GM21423 (cell line): ENCODE results near the gene CYTL1.
"Not testable (repeated sequence)": the region's sequence is repeated elsewhere in the genome, so short reads cannot be mapped to it uniquely, and the experiment has no call there.

ENCODE experiments used
- ATAC-seq: cut with Tn5 transposase; IDR thresholded peaks from one replicate; pipeline ENCODE4 v1.9.1; 2021; ENCODE audit warnings: mild to moderate bottlenecking, moderate library complexity; ENCODE audit not compliant: unreplicated experiment

CYTL1 gene

GRCh38 chr4:5034206-5034605 is 14.9 kb upstream of the CYTL1 start:
- no peak for ATAC-seq

DNA sequence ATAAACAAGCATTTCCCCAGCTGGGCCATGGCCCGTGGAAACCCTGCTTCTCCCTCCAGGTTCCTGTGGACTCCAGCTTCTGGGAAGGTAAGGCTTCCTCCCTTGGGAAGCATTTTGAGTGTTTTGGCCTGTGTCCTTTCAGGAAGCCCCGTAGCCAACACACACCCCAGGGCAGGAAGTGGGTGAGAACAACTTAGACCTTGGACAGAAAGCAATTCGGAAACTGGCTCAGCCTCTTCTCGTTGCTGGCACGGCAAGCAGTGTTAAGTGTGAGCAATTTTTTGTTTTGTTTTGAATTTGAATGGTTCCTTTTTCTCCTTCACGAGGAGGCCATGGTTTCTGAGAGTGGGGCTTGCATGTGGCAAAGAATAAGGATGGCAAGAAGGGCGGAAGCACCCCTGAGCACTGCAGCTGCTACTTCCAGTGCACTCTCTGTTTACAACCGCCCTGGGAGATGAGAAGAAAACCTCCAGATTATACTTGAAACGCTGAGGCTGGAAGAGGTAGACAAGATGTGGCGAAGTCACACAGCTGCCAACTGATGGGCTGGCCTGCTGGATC is 14.1 kb upstream of the CYTL1 start:
- peak; percentile 60 for ATAC-seq

GRCh38 chr4:5032813-5033212 is 13.6 kb upstream of the CYTL1 start:
- no peak for ATAC-seq

DNA sequence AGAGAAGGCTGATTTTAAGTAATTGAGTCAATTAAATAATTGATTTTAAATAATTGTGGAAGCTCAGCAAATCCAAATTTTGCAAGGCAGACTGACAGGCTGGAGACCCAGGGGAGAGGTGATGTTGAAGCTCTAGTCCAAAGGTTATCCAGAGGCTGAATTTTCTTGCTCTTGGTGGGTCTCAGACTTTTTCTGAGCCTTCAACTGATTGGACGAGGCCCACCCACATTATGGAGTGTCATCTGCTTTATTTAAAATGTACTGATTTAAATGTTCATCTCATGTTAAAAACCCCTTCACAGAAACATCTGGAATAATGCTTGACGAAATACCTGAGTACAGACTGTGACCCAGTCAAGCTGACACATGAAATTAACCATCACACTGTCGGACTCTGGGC is 11.7 kb upstream of the CYTL1 start:
- no peak for ATAC-seq

DNA sequence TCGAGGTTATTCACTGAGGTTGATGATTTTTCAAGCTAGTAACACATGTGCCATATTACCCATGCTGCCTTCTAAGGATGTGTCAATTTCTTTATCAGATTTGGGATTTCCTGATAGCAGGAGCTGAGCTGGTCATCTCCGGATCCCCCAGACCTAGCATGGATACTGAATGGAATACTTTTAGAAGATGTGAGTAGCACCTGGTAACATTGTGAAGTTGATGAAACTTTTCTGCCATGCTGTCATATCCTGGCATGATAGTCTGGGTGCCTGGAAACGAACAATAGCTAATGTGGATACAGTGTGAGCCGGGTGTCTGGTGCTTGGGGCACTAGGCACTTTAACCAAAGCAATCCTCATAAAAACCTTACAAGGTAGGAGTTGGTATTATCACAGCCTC is 11.0 kb upstream of the CYTL1 start:
- ATAC-seq = no peak

- ATAC-seq = no peak
These were observed 10.2 kb upstream of the CYTL1 start for GRCh38 chr4:5029447-5029846.

DNA sequence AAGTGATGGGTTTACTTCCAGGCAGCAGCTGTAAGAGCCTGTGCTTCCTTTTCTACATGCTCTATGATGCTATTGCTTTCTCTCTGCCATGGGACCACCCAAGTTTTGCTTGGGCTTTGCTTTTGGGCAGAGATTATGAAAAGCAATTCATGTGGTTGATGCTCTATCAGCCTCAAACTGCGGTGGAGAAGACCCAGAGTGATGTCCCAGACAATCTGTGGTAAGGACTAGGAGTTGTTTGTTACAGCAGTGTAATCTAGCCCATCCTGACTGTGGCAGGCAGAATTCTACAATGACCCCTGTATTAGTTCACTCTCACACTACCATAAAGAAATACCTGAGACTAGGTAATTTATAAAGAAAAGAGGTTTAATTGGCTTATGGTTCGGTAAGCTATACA is 9.2 kb upstream of the CYTL1 start:
- ATAC-seq = no peak

GRCh38 chr4:5027346-5027745 is 8.1 kb upstream of the CYTL1 start:
- no peak for ATAC-seq

GRCh38 chr4:5026371-5026770 is 7.1 kb upstream of the CYTL1 start:
- no peak for ATAC-seq

DNA sequence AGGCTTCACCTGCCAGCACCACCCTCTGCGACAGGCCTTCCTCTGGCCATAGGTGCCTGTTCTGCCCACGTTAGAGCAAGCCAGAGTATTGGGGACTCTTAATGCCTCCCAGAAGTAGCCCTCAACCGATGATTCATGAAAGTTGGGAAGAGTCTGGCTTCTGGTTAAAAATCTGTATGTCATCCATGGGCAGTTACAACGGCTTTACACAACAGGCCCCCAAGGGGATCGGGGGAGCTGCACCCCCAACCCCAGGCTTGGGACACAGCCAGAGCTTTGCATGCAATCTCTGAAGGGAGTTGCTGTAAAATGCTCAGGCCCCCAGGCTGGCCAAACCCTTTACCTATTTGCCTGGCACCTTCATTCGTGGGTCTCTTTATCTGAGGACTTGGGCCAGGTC is 5.4 kb upstream of the CYTL1 start:
- no peak for ATAC-seq

DNA sequence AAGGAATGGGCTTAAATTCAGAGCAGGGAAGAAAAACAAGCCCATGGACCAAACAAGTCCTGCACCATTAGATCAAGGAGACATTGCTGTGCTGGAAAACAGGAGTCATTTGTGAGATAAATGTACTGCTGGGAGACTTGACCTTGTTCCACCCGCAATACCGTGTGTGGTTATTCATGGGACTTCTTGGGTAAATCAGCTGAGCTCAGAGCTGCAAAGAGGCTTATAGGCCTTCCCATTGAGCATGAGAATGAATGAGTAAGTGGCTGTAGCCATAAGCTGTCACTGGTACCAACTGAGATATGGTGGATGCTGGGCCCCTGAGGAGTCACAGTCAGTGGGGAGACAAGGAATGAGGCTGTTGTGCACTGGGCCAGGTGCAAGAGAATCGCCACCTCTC is 2.3 kb upstream of the CYTL1 start:
- ATAC-seq = no peak

DNA sequence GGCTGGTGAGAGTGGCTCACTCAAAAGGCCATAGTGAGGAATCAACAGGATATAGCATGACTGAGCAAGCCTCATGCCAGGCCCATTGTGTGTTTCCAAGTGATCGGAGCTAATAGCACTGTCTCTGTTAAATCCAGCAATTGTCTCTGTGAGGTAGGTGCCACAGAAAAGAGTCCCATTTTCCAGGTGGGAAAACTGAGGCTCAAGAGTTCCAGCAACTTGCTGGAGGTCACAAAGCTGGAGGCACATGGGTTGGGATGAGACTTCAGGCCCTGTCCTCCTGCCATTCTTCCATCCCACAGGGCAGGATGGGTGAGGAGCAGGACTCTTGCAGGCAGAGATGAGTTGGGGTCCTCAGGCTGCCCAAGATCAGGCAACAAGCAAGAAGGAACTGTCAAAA is 1.1 kb upstream of the CYTL1 start:
- no peak for ATAC-seq

GRCh38 chr4:5019796-5020195 is 538 bp upstream of the CYTL1 start:
- ATAC-seq = no peak

DNA sequence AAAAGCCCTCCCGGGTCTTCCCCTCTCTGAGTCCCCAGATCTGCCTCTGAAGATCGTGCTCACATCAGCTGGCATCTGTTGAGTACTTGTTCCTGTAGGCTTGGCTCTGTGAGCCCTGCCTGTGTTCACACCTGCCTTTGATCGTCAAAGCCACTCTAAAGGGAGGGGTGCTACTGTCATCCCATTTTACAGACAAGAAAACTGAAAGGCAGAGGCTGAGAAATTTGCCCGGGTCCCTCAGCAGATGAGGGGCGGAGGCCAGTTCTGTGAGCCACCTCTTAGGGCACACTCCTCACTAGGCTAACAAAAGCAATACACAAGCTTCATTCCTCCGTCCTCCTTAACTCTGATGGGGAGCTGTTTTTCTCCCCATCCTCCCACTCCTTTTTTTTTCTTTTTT is 655 bp downstream of the CYTL1 start:
- no peak for ATAC-seq

GRCh38 chr4:5018096-5018495 is 1.2 kb downstream of the CYTL1 start:
- ATAC-seq = no peak

DNA sequence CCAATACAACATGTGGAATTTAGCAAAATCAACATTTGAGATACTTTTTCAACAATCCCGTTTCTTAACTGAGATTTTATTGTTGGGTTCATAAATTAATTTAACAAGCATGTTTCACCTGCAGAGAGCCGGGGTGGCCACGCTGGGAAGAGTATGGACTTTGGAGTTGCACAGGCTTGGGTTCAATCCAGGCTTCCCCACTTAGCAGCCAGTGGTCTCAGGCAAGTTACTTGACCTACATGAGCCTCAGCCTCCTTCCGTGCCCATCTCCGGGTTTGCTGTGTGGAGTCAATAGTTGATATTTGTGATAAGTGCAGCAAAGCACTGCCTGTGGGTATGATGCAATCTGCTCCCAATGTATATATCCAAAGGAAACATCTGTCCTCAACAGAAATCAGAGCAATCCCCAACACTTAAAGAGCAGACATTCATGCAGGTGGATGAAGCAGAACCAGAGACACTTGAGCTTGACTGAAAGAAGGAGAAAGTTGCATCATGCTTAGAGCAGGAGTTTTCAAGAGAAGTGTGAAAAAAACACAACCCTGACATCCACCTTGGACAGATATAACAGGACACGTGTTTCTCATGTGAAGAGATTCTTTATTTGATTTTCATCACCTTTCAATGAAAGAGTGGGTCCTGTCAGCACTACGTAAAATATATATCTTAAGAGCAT is 5.1 kb downstream of the CYTL1 start:
- no peak for ATAC-seq

DNA sequence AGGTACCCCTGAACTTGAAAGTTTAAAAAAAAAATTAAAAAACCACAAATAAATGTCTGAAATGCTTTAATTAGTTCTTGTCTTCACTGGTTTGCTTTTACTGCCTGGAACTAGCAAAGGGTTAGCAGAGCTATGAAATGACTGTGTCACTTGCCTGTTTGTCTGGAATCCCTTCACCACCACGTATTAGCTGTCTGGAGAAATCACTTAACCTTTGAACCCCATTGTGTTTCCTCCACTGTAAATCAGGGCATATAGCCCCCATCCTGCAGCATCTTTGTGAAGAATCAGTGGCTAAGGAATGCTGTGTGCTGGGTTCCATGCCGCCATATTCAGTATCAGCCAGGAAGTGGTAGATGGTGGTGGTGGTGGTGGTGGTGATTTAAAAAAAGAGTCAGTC is 6.3 kb downstream of the CYTL1 start:
- ATAC-seq = no peak

- no peak for ATAC-seq
These were observed 6.9 kb downstream of the CYTL1 start for GRCh38 chr4:5012244-5012898.

DNA sequence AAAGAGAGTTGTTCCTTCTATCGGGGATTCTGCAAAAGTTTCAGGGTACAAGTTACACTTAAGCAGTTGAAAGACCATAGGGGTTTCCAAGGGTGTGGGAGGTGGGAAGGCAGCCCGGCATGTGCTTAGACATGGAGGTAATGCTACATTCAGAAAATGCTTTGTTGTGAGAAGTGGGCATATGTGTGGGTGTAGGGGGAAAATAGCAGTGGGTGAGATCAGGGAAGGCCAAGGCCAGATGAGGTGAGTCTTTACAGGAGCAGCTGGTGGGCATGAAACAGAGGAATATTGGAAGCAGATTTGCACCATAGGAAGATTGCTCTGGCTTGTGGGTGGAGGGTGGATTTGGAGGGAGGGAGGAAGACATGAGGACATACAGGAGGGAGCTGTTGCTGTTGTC is 8.3 kb downstream of the CYTL1 start:
- ATAC-seq = no peak

DNA sequence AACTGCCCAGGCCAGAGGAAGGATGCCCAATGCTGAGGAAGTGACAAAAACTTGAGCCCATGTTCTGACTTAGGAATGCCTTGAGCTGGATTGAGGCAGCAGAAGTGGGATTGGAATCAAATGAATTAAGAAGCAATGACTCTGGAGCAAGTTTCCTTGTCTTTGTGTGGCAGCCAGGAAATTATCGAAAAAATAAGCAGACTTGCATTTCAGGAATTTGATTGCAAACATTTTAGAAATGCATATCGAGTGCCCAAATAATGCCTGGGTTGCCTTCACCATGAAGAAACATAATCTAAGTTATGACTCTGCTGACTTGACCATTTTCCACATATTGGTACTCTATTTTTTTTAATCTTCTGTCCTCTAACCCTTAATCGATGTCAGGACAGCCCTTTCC is 9.5 kb downstream of the CYTL1 start:
- ATAC-seq = no peak

DNA sequence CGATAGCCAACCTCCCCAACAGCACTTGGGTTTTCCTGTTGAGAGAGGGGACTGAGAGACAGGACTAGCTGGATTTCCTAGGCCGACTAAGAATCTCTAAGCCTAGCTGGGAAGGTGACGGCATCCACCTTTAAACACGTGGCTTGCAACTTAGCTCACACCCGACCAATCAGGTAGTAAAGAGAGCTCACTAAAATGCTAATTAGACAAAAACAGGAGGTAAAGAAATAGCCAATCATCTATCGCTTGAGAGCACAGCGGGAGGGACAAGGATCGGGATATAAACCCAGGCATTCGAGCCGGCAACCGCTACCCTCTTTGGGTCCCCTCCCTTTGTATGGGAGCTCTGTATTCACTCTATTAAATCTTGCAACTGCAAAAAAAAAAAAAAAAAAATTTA is 12.3 kb downstream of the CYTL1 start:
- ATAC-seq = not testable (repeated sequence)

DNA sequence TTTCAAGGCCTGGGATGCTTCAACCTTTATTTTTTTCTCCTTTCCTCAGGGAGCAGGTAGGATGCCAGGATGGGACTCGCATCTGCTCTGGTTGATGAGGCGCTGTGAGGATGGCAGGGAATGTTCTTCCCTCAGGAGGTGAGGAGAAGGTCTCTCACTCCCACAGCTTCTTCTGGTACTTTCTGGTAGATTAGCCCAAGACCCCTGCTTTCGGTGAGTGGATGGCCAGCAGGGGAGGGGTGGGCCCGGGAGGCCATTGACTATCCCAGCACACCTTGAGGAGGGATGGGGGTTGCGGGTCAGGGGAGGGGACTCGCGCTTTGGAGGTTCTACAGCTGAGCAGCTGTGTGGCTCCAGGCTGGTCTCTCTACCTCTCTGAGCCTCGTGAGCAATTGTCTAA is 14.8 kb downstream of the CYTL1 start:
- no peak for ATAC-seq

GRCh38 chr4:5003918-5004317 is 15.3 kb downstream of the CYTL1 start:
- ATAC-seq = no peak
